ENCODE data around the gene FAM107B.
A peak's percentile ranks its signal among the peaks of the same experiment; 100 is the strongest.

The FAM107B gene

GRCh38 chr10:14483417-14483816 is 291.3 kb downstream of the FAM107B start:
- DNase-seq: no peak

GRCh38 chr10:14481752-14482151 is 292.9 kb downstream of the FAM107B start:
- no peak for DNase-seq

GRCh38 chr10:14481014-14481413 is 293.7 kb downstream of the FAM107B start:
- DNase-seq: no peak

- DNase-seq: peak in 1 of 5 experiments; percentile 14
Measured at GRCh38 chr10:14478604-14479003, 296.1 kb downstream of the FAM107B start.

GRCh38 chr10:14478201-14478600 is 296.5 kb downstream of the FAM107B start:
- DNase-seq: no peak

- no peak for DNase-seq
Measured at GRCh38 chr10:14477408-14477710, 297.3 kb downstream of the FAM107B start.

- DNase-seq: no peak
Measured at GRCh38 chr10:14476641-14477407, 297.9 kb downstream of the FAM107B start.

GRCh38 chr10:14476006-14476405 is 298.7 kb downstream of the FAM107B start:
- DNase-seq: no peak

GRCh38 chr10:14474656-14475055 is 300.0 kb downstream of the FAM107B start:
- DNase-seq: no peak

GRCh38 chr10:14470920-14471319 is 303.8 kb downstream of the FAM107B start:
- no peak for DNase-seq

GRCh38 chr10:14468726-14469125 is 306.0 kb downstream of the FAM107B start:
- DNase-seq: no peak
